Inflammatory macrophage (primary cell): ENCODE data around the gene SEZ6L2.
A peak's percentile ranks its signal among the peaks of the same experiment; 100 is the strongest.
"Not testable (repeated sequence)": the region's sequence is repeated elsewhere in the genome, so short reads cannot be mapped to it uniquely, and the experiment has no call there.

Experiments
- DNase-seq, 2 donors: peaks; one replicate each; pipeline ENCODE4 v3.0.0-alpha.2; 2020 to 2022

The SEZ6L2 gene

DNA sequence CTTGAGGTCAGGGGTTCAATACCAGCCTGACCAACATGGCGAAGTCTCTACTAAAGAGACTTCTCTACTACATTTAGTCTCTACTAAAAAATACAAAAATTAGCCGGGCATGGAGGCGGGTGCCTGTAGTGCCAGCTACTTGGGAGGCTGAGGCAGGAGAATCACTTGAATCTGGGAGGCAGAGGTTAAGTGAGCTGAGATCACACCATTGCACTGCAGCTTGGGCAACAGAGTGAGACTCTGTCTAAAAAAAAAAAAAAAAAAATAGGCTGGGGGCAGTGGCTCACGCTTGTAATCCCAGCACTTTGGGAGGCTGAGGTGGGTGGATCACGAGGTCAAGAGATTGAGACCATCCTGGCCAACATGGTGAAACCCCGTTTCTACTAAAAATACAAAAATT lies 10.5 kb upstream of the SEZ6L2 start:
- peak; percentile 48 to 59 for DNase-seq

DNA sequence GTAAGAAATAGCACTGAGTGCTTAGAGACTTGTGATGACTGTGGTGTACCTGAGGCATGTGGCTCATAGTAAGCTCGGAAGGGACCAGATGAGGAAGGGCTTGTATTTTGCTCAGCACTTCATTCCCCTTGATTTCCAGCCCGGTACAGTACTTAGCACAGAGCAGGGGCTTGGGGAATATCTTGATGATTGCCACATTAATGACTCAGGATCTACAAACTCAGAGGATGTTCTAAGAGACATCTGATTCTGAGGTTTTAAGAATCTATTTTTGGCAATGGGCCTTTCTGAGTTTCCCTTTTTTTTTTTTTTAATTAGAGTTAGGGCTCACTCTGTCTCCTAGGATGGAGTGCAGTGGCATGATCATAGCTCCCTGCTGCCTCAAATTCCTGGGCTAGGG lies 10.0 kb upstream of the SEZ6L2 start:
- DNase-seq = peak; percentile 85 to 89

DNA sequence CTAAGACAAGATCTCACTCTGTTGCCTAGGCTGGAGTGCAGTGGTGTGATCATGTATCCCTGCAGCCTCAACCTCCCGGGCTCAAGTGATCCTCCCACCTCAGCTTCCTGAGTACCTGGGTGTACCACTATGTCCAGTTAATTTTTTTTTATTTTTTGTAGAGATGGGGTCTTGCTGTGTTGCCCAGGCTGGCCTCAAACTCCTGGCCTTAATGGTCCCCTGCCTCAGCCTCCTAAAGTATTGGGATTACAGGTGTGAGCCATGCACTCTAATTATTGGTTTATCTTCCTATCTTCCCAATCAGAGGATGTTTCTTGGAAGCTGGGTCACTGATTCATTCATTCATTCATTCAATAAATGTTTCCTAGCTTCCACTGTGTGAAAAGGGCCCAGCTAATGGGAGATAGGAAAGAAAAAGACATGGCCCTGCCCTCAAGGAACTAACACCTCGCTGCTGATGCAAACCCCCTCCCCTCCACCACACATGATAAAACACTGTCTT lies 9.4 kb upstream of the SEZ6L2 start:
- no peak for DNase-seq

DNA sequence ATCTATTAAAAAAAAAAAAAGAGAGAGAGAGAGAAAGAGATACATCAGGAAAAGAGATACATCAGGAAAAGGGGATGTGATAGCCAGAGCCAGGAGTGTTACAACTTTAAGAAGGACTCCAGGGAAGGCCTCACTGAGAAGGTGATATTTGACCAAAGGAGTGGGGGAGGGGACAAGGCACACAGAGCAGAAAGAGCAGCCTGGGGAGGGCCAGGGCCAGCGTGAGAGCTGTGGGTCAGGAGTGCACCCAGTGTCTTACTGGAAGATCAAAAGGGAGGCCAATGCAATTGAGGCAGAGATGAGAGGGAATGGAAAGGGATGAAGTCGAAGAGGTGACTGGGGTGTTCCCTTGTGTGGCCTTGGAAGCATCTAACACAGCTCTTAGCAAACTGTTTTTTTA lies 8.6 kb upstream of the SEZ6L2 start:
- DNase-seq = no peak

DNA sequence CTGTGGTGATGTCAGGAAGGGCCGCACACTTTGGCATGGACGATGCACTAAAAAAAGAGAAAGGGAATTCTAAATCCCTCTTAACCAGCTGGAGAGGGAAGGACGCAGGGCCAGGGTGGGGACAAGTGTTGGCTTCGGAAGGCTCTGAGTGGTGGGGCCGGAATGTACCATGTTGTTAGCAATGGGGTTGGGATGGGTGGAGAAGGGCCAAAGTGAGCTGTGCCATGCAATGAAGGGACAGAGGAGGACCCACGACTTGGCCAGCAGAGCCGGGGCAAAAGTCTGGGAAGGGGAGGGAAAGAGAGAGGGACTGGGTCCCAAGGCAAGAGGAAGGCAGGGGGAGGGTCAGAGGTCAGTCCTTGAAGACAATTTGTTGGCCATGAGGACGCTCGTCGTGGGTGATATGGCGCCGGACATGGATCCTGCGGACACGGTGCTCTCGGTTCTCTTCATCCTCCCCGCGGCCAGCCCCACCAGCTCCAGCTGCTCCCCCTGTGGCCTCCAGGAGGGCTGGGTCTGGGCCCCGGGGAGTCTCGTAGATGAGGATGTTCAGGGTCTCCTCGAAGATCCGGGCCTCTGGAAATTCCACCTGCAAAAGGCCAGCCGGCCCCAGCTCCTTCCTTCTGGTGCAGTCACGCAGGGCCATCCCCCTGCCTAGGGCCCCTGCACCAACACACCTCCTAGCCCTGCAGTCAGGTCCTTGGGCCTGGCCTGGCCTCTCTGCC lies 7.3 kb upstream of the SEZ6L2 start:
- DNase-seq = no peak

DNA sequence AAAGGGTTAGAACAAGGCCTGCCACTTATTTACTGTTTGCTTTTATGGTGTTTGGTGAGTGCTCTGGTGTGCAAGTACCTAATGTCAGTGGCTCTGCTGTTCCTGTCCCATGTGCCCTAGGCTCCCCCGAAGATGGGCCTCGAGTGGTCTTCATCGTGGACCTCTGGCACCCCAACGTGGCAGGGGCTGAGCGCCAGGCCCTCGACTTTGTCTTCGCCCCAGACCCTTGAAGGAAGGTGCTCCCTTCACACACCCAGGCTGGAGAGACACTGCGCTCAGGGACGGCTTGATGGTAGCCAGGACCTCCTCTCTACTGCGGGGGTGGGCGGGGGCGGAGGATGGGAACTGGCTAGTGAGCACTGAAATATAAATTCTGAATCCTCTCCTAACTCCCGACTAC lies 6.3 kb upstream of the SEZ6L2 start:
- DNase-seq = no peak

DNA sequence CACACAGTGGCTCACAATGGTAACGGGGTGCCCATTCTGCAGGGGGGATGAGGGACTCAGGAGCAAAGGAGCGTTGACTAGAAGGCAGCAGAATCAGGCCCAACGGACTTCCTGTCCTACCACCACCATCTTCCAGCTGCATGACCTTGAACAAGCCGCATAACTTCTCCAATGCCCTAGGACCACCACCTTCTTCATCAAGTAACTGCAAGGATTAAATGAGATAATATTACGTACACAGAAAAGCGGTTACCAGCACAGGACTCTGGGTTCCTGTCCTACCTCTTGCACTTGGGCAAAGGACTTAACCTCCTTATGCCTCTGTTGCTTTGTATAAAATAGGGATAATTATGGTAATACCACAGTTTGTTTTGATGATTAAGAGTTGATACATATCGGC lies 5.6 kb upstream of the SEZ6L2 start:
- no peak for DNase-seq

DNA sequence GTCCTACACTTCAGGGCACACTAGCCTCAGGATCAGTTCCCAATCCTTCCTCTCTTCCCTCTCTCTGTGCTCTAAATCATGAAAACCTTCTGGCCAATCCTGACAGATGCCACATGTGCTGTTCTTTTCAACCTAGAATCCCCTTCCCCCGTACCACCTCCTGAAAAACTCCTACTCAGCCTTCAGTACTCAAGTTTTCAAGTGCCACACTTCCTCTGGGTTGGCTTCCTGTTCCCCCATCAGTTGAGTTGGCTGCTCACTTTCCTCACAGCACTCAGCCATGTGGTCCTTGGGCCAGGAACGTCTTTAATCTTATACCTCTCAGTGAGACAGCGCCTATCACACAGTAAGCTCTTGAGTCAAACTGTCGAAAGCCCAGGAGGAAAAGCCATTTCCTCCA lies 4.2 kb upstream of the SEZ6L2 start:
- DNase-seq = peak; percentile 6 to 61

DNA sequence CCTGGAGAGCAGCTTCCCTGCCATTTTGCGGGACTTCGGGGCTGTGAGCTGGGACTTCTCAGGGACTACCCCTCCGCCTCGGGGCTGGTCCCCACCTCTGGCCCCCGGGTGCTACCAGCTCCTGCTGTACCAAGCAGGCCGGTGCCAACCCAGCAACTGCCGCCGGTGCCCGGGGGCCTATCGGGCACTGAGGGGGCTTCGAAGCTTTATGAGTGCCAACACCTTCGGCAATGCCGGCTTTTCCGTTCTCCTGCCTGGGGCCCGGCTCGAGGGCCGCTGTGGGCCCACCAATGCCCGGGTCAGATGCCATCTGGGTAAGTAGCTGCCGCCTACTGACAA lies 2.2 kb upstream of the SEZ6L2 start:
- DNase-seq = no peak

DNA sequence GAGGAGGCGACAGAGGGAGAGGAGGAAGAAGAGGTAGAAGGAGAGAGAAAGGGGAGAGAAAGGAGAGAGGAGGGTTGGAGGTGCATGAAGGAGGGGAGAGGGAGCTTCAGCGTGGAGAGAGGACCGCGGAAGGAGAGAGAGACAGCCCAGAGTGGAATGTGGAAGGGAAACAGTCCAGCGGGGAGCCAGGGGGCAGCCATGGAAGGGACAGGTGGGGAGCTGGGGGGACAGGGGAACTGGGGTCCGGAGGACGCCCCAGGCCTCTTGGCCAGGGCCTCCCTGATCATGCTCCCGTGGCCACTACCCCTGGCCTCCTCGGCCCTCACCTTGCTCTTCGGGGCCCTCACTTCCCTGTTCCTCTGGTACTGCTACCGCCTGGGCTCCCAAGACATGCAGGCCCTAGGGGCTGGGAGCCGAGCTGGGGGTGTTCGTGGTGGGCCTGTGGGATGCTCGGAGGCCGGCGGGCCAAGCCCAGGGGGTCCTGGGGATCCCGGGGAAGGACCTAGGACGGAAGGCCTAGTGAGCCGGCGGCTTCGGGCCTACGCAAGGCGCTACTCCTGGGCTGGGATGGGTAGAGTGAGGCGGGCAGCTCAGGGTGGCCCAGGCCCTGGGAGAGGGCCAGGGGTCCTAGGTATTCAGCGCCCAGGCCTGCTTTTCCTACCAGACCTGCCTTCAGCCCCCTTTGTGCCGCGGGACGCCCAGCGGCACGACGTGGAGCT lies 1.7 kb upstream of the SEZ6L2 start:
- no peak for DNase-seq

DNA sequence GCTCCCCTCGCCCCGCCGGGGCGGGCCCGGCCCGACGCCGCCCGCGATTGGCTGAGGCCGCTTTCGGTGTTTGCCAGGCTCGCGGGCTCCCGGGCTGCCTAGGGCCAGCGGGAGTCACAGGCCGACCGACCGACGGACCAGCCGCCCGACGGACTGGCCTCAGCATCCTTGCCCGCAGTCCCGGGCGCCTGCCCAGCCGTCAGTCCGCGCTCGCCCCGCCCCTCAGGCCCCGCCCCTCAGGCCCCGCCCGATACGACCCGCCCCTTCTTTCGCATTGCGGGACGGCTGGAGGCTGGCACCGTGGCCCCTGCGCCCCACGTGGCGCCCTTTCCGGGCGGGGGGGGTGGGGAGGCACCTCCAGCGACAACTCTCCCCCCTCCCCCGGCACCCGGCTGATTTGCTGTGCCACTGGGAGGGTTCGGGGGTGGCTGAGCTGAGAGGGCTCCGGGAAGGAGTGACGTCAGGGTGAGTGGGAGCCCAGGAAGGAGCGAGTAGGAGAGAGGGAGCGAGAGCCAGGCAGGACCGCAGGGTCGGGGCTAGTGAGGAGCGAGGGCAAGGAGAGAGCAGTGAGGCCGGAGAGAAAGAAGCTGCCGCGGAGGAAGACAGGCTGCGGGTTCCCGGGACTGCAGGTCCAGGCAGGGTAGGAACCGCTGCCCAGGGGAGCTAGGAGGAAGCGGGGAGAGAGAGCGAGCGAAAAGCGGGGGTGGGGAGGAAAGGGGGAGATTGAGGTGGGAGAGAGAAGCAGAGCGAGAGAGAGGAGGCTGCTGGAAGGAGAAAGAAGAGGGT lies 945 bp upstream of the SEZ6L2 start, which contains the start of gene ASPHD1:
ASPHD1 (plus strand) TSS at position 387 of the 786 bp plus-strand sequence. CDS start 484 bp downstream, outside the sequence.
- peak; percentile 79 to 92 for DNase-seq

DNA sequence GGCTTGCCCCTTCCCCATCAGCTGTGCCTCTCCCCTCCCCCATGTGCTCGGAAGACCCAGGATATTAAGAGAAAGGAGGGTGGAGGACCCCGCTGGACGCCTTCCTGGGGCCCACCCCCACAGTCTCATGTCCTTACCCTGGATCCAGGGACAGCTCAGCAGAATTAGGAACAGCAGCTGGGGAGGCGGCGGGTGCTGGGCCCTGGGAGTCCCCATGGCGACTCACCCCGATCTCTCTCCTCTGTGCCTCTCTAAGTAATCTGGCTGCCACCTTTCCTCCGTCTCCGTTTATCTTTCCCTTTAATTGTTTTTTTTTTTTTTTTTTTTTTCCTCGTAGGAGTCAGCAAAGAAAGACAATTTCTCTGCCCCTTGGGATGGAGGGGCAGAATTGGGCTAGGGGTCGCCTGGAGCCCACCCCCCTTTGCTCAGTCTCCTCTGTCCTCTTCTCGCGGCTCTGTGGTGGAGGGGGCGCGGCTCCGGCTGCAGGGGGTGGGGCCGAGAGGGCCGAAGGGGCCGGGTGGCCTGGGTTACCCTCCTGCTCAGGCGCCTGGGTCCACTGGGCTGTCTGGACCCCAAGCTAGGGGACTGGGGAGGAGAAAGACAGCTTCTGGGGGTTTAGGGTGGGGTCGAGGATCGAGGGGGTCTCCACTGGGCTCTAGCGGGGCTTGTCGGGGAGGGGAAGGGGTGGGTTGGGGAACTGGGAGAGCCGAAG lies 390 bp downstream of the SEZ6L2 start:
- no peak for DNase-seq

DNA sequence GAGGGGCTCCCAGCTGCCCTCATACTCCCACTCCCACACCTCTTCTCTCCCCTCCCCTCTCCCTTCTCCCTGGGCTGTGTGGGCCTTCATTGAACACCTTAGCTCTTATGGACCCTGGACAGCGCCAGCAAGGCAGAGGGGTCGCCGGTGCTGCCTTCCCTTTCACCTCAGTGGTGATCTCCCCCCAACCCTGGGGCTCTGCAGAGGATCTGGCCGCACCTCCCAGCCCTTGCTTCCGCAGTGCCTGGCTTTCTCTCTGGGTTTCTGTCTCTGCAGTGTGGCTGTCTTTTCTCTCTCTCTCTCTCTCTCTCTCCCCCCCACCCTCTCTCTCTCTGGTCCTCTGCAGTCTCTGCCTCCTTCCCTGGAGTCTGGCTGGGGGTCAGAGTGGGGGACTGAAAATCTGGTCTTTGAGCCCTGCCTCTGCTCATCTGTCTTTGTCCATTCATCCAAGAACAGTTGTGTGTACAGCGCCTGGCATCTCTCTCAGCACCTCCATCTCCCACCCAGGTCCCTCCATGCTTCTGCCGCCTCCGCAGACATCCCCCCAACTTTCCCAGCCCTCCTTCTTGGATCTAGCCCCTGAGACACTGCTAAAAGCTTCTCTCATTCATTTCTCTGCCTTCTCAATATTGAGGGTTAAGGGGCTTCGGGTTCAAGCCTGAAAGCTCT lies 1.1 kb downstream of the SEZ6L2 start:
- DNase-seq = no peak

DNA sequence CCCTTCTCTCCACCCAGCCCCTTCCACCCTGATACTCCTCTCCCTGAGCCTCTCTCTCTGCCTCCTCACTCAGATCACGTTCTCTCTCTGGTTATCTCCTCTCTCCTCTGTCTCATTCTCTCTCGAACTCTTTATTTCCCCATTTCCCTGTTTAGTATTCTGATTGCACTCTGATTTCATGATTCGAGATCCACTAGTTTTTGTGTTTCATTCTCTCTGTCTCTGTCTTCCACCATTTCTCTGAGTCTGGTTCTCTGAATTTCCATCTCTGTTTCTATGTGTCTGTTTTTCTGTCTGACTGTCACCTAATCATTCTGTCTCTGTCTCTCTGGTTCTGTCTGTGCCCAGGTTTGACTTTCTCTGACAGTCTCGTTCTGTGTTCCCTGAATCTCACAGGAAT lies 2.0 kb downstream of the SEZ6L2 start:
- no peak for DNase-seq

DNA sequence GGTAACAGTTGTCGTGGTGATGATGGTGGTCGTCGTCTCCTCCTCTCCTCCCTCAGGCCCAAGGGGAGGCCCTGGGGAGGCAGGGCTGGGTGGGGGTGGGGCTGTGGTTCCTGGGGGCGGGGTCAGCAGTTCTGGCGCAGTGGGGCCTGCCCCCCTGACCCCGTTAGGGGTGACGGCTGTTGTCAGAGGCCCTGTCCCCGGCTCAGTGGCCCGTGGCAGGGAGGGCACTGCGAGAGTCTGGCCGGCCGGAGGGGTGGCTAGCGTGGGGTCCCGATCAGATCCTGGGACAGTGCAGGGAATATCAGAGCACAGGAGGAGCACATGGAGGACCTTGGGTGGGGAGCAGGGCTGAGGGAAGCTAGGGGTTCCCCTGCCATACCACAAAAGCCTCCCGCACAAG lies 2.5 kb downstream of the SEZ6L2 start:
- DNase-seq = no peak

DNA sequence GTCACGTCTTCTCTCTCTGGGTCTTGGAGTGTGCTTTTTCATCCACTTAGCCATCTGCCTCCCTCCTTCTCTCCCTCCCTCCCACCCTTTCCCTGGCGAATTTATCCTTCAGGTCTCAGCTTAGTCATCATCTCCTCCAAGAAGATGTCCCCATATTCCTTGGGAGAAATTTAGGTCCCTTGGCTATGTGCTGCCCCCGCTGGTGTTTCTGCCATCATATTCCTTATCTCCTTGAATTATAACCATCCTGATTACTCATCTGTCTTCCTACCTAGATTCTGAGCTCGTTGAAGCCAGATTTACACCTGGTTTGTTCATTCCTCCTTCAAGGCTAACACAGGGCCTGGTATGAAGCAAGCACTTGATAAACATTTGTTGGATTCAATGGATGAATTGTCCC lies 5.0 kb downstream of the SEZ6L2 start:
- DNase-seq = no peak

DNA sequence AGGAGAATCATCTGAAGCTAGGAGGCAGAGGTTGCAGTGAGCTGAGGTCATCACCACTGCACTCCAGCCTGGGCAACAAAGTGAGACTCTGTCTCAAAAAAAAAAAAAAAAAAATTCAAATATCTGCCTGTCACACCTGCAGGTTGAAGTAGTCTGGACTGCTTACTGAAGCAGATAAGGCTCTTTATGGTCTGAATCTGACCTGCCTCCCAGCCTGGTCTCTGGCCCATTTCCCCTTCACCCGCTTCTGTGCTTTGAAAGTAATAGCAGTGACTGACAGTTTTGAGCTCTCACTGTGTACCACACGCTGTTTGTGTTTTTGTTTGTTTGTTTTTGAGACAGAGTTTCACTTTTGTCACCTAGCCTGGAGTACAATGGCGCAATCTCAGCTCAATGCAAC lies 5.8 kb downstream of the SEZ6L2 start:
- no peak for DNase-seq

DNA sequence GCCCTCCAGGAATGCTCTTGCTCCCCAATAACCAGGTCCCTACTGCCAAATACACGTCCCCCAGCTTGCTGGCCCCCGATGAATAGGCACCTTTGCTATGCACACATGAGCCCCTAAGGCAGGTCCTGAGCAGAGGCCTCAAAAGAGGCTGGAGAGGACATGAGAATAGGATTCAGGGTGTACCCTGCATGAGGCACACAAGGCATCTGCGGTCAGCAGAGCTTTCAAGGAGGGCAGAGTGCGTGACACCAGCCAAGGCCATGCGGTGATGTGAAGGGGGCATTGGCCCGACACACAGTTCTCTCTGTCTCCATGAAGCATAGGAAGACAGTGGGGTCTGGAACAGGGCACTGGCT lies 6.9 kb downstream of the SEZ6L2 start:
- DNase-seq = no peak

DNA sequence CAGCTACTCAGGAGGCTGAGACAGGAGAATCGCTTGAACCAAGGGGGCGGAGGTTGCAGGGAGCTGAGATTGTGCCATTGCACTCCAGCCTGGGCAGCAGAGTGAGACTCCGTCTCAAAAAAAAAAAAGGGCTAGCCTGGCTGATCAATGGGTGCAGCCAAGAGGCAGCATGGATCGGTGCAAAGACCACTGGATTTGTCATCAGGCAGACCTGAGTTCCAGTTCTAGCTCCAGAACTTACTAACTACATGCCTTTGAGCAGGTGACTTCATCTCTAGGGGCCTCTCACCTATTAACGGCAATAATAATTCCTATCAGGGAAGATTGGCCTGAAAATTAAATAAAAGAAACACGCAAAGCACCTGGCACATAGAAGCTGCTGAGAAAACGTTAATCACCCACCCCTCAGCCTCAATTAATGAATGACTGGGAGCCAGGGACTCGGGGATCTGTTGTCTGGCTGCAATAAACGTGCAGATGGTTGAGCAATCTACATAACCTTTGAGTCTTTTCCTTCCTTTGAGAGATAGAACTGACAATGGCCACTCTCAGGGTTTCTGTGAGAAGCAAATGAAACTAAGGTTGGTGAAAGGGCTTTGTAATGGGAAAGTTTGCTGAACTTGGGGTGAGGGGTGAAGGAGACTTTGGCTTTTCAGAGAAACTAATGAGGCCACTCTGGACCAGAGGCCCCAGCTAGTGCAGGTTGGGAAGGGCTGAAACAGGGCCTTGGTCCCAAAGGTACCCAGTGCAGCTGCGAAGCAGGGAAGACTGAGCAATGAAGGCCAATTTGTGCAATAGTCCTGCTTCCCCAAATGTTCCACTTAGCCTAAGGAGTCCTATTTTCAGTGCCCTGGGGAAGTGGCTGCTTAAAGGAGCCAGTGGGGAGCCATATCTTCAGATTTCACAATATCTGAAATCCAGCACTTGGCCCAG lies 7.6 kb downstream of the SEZ6L2 start:
- DNase-seq = peak; percentile 76 to 79

DNA sequence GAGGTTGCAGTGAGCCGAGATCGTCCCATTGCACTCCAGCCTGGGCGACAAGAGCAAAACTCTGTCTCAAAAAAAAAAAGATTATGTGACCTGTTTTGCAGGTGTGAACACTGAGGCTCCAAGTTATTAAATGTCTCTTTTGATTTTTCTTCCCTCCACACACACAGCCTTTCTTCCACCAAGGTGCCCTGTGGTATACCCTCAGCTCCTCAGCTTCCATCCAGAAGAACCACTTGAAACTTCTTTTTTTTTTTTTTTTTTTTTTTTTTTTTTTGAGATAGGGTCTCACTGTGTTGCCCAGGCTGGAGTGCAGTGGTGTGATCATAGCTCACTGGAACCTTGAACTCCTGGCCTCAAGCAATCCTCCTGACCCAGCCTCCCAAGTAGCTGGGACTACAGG lies 10.0 kb downstream of the SEZ6L2 start:
- DNase-seq = not testable (repeated sequence)

DNA sequence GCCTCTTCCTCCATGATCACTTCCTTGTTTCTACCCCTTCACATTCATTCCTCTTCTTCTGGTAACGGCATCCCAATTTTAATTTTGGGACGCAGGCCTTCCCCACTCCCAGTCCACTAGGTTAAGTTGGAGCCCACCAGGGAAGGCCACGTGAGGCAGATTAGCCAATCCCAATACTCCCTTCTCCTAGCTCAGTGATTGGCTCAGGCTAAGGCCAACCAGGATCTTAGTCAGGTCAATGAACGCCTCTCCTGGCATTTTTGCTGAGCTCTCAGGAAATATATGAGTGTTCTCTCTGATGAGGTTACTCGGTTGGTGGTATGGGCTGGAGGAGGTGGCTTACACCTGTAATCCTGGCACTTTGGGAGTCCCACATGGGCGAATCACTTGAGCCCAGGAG lies 15.4 kb downstream of the SEZ6L2 start:
- no peak for DNase-seq
